NOMO-1 treated with DMSO at 0.1 percent for 48 hours (cell line): ENCODE measurements around the gene NUP214.
"Not testable (repeated sequence)": the region's sequence is repeated elsewhere in the genome, so short reads cannot be mapped to it uniquely, and the experiment has no call there.

Source experiments
- DNase-seq: peaks from one replicate; lab custom pipeline; 2025; ENCODE audit not compliant: unreplicated experiment; lab: John Stamatoyannopoulos, UW

NUP214 gene

DNA sequence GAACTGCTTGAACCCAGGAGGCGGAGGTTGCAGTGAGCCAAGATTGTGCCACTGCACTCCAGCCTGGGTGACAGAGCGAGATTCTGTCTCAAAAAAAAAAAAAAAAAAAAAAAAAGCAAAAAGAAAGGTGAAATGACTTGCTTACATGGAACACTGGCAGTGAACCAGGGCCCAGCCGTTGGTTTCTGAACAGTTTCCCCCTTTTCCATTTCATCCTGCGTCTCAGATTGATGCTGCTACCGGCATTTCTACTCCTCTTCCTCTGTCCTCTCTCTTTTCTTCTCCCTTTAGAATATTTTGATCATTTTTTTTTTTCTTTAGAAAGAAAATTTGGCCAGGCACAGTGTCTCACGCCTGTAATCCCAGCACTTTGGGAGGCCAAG, 10.0 kb upstream of the NUP214 start:
- not testable (repeated sequence) for DNase-seq

GRCh38 chr9:131116281-131117120, 8.9 kb upstream of the NUP214 start:
- DNase-seq = no peak

DNA sequence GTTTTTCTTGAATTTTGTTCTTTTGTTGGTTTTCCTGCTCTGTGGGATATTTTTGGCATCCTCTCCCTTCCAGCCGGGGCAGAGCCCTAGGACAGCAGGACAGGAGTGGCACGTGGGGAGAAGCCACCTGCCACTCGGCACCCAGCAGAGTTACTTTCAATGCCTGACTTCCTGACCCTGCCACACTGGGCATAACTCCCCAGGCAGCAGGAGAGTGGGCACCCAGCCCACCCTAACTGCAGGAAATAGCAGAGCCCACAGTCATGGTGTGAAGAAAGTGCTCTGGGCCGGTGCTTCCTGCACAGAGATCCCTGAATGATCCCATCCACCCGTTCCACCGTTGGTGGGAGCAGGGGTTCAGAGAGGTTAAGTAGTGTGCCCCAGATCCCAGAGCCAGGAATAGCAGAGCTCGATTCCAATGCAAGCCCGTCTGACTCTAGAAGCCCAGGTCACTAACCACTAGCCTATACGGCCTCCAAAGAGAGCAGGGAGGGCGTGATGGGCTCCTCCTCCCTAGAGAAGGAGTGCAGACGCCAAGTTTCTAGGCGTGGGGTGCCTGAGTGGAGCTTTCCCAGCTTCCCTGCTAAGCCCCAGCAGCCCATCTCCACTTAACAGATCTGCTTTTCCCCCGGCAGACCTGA, 8.1 kb upstream of the NUP214 start:
- no peak for DNase-seq

- DNase-seq = no peak
These were observed 7.6 kb upstream of the NUP214 start for GRCh38 chr9:131117762-131118145.

DNA sequence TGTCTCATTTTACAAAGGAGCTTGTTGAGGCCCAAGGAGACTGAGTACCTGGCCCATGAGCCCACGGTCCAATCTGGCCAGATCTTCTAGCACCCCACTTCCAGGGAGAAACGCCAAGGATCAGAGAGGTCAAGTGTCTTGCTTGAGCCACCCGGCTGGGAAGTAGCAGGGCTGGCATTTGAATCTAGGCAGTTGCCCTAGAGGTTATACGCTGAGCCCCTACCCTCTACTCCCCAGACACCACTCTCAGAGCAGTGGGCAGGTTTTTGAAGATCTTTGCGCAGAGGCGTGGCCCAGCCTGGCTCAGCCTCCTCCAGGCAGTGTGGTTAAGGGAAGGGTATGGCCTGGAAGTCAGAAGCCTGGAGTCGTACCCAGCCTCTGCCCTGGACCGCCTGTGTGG, 5.8 kb upstream of the NUP214 start:
- DNase-seq = no peak

DNA sequence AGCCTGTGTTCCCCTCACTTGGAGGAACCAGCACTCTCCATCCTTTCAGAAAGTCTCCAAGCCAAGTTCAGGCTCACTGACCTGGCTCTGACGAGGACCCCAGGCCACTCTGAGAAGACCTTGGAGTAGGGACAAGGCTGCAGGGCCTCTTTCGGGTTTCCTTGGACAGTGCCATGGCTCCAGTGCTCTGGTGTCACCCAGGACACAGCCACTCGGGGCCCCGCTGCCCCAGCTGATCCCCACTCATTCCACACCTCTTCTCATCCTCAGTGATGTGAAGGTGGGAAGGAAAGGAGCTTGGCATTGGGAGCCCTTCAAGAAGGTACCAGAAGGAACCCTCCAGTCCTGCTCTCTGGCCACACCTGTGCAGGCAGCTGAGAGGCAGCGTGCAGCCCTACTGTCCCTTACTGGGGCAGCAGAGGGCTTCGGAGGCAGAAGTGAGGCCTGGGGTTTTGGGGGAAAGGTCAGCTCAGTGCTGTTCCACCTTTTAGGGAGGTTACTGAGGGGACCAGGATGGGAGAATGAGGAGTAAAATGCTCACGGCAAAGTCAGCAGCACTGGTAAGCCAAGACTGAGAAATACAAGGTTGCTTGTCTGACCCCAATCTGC, 4.7 kb upstream of the NUP214 start:
- DNase-seq = no peak

DNA sequence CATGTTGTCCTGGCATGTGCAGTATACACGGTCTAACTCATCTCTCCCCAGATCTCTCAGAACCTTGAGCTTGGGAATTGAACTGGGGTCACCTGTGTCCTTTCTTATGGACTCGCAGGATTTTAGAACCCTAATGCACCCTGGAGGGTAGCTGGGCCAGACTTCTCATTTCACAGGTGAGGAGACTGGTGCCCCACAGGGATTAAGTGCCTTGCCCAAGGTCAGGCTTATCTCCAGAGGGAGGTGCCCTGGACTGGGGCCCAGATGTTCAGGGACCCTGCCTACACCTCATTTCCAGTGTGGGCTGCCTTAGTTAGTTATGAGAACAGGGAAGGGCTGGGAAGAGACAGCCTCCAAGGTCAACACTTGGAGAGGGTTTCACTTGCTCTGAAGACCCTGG, 4.0 kb upstream of the NUP214 start:
- no peak for DNase-seq

GRCh38 chr9:131122158-131122557, 3.2 kb upstream of the NUP214 start:
- no peak for DNase-seq

GRCh38 chr9:131125038-131125287, 423 bp upstream of the NUP214 start:
- DNase-seq = no peak

DNA sequence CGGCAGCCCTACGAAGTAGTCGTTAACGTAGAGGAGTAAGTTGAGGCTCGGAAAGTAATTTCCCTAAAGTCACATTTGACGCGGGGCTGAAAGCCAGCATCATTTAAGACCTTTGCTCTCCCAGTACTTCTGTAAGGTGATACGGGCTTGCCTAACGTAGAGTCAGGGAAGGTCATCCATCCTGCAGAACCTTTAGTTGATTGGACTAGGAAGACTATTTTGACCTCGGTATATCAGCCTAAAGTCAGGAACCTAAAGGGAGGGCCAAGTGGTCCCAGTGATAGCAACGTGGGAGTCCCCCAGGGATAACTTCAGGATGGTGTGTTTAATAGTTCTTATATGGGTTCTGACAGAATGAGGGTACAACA, 657 bp downstream of the NUP214 start:
- no peak for DNase-seq

DNA sequence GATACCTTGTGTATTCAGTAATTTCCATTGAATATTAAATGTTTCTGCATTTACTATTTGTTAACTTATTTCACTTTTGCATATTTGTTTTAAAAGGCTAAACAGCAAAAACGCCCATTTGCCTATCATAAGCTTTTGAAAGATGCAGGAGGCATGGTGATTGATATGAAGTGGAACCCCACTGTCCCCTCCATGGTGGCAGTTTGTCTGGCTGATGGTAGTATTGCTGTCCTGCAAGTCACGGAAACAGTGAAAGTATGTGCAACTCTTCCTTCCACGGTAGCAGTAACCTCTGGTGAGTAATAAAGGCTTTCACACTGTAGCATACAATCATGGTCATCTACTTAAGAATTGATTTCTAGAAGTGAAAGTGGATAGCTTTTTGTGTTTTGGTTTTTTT, 3.8 kb downstream of the NUP214 start:
- no peak for DNase-seq

GRCh38 chr9:131138676-131139075, 13.3 kb downstream of the NUP214 start:
- DNase-seq = no peak

GRCh38 chr9:131140112-131140511, 14.7 kb downstream of the NUP214 start:
- no peak for DNase-seq

- no peak for DNase-seq
These were observed 15.2 kb downstream of the NUP214 start for GRCh38 chr9:131140550-131140949.

- DNase-seq = no peak
These were observed 16.8 kb downstream of the NUP214 start for GRCh38 chr9:131142160-131142559.

DNA sequence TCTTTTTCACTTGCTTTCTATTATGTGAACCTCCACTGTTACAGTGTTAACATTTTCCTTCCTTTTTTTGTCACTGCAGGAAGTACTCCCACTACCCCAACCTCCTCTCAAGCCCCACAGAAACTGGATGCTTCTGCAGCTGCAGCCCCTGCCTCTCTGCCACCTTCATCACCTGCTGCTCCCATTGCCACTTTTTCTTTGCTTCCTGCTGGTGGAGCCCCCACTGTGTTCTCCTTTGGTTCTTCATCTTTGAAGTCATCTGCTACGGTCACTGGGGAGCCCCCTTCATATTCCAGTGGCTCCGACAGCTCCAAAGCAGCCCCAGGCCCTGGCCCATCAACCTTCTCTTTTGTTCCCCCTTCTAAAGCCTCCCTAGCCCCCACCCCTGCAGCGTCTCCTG, 18.8 kb downstream of the NUP214 start:
- DNase-seq = no peak

DNA sequence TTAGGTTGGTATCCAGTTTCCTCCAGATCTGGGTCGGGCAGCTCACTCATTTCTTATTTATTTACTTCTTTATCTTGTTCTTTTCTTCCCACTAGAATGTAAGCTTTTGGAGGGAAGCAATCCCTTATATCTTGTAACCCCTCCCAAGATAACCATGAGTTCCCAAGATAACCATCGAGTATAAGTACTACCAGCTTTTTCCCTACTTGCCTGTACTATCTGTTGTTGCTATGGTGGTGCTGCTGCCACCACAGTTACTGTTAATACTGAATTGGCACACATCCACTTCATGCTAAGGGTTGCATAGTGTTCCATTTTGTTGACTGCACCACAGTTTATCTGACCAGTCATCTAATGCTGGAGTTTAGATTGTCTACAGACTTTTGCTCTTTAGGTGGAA, 19.9 kb downstream of the NUP214 start:
- DNase-seq = no peak

DNA sequence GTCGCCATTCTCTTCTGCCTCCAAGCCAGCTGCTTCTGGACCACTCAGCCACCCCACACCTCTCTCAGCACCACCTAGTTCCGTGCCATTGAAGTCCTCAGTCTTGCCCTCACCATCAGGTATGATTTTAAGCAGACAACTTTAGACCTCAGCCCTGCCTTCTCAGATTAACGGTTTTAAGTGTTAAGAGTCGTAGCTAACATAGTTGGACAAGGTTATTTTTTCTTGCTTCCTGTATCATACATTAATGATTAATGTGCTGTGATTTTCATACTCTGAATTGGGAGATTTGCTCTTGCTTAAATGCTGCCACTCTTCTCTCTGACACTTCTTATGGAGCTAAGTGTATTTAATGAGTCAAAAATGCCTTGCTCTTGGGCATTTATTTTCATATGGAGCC, 20.8 kb downstream of the NUP214 start:
- no peak for DNase-seq

DNA sequence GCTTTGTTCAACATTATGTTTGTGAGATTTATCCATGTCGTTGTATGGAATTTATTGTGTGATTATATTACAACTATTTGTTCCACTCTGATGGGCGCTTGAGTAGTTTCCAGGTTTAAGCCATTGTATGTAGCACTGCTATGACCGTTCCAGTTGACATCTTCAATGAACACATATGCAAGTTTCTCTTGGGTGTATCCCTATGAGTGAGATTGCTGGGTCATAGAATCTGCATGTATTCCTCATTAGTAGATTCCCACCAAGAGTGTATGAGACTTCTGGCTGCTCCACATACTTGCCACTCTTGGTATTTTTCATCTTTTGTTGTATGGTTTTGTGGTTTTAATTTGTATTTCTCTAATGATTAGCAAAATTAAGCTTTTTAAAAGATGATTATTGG, 22.9 kb downstream of the NUP214 start:
- no peak for DNase-seq

- no peak for DNase-seq
These were observed 23.7 kb downstream of the NUP214 start for GRCh38 chr9:131148966-131149687.

DNA sequence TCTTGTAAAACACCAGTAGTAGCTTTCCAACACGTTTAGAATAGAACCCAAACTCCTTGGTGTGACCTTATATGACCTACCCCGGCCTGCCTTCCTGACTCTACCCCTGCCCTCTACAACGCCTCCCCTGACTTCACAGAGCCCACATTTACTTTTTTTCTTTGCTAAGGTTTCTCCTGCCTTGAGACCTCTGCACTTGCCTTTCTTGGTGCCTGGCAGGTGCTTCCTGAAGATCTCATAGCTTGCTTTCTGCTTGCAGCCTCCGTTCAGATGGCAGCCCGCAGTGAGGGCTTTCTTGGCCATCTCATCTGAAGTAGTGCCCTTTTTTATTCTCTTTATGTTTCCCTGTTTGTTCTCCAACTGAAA, 24.3 kb downstream of the NUP214 start:
- DNase-seq = no peak

- no peak for DNase-seq
These were observed 28.2 kb downstream of the NUP214 start for GRCh38 chr9:131153595-131153994.
